ENCODE data around the gene CECR2.
"Not testable (repeated sequence)": the region's sequence is repeated elsewhere in the genome, so short reads cannot be mapped to it uniquely, and the experiment has no call there.

The CECR2 gene

GRCh38 chr22:17523925-17524324 lies 154.7 kb downstream of the CECR2 start:
- DNase-seq, result no peak

GRCh38 chr22:17536269-17536668 lies 167.0 kb downstream of the CECR2 start:
- DNase-seq, result no peak

- DNase-seq, result no peak
Observed at GRCh38 chr22:17537155-17537554, 167.9 kb downstream of the CECR2 start.

GRCh38 chr22:17540481-17540880 lies 171.2 kb downstream of the CECR2 start:
- DNase-seq, result no peak

- no peak for DNase-seq
Observed at GRCh38 chr22:17541476-17541875, 172.2 kb downstream of the CECR2 start.

- DNase-seq, result no peak
Observed at GRCh38 chr22:17542452-17542851, 173.2 kb downstream of the CECR2 start.

- no peak for DNase-seq
Observed at GRCh38 chr22:17548010-17548755, 178.9 kb downstream of the CECR2 start.

GRCh38 chr22:17548756-17549035 lies 179.4 kb downstream of the CECR2 start:
- no peak for DNase-seq

GRCh38 chr22:17549183-17549582 lies 179.9 kb downstream of the CECR2 start:
- no peak for DNase-seq

GRCh38 chr22:17549655-17550054 lies 180.4 kb downstream of the CECR2 start:
- DNase-seq, result no peak

GRCh38 chr22:17552737-17553136 lies 183.5 kb downstream of the CECR2 start:
- DNase-seq, result no peak

GRCh38 chr22:17554814-17555213 lies 185.6 kb downstream of the CECR2 start:
- no peak for DNase-seq

GRCh38 chr22:17559188-17559587 lies 189.9 kb downstream of the CECR2 start:
- no peak for DNase-seq

GRCh38 chr22:17562906-17563870 lies 193.9 kb downstream of the CECR2 start, which contains the start of gene SLC25A18:
SLC25A18 (plus strand) TSS chr22:17563498; CDS start chr22:17579945, 16,447 bp downstream.
- no peak for DNase-seq

- no peak for DNase-seq
Observed at GRCh38 chr22:17563936-17564391, 194.7 kb downstream of the CECR2 start.

- not testable (repeated sequence) for DNase-seq
Observed at GRCh38 chr22:17566016-17566687, 196.9 kb downstream of the CECR2 start.

- DNase-seq, result no peak
Observed at GRCh38 chr22:17566776-17567175, 197.5 kb downstream of the CECR2 start.

GRCh38 chr22:17569971-17570511 lies 200.8 kb downstream of the CECR2 start:
- no peak for DNase-seq

GRCh38 chr22:17570851-17571631 lies 201.8 kb downstream of the CECR2 start:
- DNase-seq, result no peak

- DNase-seq, result no peak
Observed at GRCh38 chr22:17575151-17575550, 205.9 kb downstream of the CECR2 start.

GRCh38 chr22:17575681-17576080 lies 206.4 kb downstream of the CECR2 start:
- DNase-seq, result no peak

- no peak for DNase-seq
Observed at GRCh38 chr22:17576470-17576869, 207.2 kb downstream of the CECR2 start.

Measured in NCI-H1048 (cell line).